ENCODE measurements around the gene MT1G.
"Not testable (repeated sequence)": the region's sequence is repeated elsewhere in the genome, so short reads cannot be mapped to it uniquely, and the experiment has no call there.

MT1G gene

DNA sequence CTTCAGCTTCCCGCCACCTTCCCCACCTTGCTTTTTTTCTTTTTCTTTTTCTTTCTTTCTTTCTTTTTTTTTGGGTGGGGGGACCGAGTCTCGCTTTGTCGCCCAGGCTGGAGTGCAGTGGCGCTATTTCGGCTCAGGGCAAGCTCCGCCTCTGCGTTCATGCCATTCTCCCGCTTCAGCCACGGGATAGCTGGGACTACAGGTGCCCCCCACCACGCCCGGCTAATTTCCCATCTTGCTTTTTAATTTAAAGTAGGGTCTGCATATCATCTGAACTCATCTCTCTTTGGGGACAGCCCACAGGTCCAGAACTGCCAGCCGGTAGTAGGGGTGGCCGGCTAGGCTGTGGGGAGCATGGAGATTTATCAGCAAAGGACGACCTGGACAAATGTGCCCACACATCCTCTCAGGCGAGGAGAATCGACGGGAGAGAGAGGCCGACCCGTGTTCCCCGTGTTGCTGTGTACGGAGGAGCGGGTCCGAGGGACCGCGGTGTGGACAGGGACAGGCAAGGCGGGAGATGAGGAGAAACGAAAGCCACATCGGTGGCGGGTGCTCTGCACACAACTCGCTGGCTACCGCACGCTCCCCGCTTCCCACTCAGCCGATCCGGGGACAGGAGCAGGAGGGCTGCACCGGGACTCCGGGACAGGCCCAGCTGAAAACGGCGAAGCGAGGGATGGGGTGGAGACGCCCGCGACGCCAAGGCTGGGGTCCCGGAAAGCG lies 33.0 kb downstream of the MT1G start:
- FAIRE-seq: no peak

DNA sequence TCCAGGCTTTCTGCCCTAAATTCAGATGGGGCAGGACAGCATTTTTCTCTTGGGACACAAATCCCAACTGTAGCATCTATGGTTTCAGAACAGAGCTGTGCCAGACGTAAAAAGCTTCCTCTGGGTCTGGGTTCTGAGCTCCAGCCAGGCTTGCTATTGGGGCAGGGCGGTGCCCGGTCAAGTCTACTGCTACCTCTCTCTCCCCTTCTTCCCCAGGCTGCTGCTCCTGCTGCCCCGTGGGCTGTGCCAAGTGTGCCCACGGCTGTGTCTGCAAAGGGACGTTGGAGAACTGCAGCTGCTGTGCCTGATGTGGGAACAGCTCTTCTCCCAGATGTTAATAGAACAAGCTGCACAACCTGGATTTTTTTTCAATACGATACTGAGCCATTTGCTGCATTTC lies 34.3 kb downstream of the MT1G start:
- FAIRE-seq: no peak

GRCh38 chr16:56632848-56633365 lies 35.0 kb downstream of the MT1G start:
- FAIRE-seq: no peak

DNA sequence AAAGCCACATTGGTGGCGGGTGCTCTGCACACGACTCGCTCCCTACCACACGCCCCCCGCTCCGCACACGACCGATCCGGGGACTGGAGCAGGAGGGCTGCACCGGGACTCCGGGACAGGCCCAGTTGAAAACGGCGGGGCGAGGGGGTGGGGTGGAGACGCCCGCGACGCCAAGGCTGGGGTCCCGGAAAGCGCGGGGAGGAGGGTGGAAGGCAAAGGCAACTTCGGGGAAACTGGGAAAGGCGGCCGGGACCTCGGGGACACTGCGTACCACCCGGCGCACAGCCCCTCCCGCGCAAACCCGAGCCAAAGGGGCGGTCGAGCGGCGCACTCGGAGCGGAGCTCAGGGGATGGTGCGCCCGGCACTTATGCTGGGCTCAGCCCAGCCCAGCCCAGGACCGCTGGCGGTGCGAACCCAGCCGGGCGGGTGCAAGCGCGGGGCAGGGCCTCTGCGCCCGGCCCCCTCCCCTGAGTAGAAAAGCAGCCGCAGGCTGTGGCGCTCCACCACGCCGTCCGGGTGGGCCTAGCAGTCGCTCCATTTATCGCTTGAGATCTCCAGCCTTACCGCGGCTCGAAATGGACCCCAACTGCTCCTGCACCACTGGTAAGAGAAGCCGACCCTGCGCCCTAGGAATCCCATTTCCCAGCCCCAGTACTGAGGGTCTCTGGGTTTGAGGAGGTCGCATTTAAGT lies 35.6 kb downstream of the MT1G start, which contains the start of gene MT1M:
Gene MT1M (plus strand): TSS at position 504 of the 692 bp plus-strand sequence. CDS start 73 bp downstream, at position 577.
- no peak for FAIRE-seq

DNA sequence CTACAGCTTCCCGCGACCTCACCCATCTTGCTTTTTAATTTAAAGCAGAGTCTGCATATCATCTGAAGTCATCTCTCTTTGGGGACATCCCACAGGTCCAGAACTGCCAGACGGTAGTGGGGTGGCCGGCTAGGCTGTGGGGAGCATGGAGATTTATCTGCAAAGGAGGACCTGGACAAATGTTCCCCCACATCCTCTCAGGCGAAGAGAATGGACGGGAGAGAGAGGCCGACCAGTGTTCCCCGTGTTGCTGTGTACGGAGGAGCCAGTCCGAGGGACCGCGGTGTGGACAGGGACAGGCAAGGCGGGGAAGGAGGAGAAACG lies 36.1 kb downstream of the MT1G start:
- FAIRE-seq: no peak

- no peak for FAIRE-seq
Measured at GRCh38 chr16:56631197-56631596, 36.7 kb downstream of the MT1G start.

GRCh38 chr16:56630134-56630533 lies 37.7 kb downstream of the MT1G start:
- no peak for FAIRE-seq

DNA sequence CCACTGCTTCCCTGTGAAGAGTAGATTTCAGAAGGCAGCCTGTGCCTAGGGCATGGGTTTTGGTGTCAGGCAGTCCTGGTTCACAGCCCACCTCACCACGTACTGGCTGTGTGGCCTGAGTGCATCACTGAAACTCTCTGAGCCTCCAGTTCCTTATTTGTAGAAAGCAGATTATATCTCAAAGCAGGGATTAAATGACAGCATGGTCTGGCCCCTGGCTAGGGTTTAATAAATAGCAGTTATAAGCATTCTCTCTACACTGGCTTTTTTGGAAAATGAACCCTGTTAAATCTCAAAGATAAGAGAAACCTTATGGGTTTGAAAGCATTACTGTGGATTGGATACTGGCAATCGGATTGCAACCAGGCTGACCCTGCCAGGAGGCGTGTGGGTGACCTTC lies 38.3 kb downstream of the MT1G start:
- FAIRE-seq: no peak

DNA sequence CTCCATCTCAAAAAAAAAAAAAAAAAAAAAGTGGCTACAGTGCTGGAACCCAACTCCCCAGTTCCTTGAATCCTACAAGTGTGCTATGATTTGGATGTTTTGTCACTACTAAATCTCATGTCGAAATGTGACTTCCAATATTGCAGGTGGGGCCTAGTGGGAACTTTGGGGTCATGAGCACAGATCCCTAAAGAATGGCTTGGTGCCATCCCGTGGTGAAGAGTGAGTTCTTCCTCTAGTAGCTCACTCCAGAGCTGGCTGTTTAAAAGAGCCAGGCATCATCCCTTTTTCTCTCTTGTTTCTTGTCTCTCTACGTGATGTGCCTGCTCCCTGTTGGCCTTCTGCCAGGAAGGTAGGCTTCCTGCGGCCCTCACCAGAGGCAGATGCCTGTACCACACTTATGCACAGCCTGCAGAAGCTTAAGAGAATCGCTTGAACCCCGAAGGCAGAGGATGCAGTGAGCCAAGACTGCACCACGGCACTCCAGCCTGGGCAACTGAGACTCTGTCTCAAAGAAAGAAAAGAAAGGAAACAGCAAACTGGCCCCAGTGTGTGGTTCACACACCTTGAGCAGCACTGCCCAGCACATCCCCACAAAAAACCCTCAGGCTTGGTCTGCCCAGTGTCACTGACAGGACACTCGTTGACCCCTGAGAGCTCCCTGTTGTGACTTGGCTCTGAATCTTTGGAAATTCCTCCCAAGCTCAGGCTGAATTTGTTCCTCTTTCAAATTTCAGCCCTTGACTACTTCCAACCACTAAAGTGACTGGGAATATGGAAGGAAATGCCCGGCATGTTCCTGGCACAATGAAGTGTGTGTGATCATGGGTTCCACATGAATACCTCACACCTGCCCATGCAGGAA lies 39.1 kb downstream of the MT1G start:
- no peak for FAIRE-seq

DNA sequence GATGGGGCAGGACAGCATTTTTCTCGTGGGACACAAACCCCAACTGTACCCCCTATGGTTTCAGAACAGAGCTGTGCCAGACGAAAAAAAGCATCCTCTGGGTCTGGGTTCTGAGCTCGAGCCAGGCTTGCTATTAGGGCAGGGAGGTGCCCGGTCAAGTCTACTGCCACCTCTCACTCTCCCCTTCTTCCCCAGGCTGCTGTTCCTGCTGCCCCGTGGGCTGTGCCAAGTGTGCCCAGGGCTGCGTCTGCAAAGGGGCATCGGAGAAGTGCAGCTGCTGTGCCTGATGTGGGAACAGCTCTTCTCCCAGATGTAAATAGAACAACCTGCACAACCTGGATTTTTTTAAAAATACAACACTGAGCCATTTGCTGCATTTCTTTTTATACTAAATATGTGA lies 41.2 kb downstream of the MT1G start:
- FAIRE-seq: no peak

DNA sequence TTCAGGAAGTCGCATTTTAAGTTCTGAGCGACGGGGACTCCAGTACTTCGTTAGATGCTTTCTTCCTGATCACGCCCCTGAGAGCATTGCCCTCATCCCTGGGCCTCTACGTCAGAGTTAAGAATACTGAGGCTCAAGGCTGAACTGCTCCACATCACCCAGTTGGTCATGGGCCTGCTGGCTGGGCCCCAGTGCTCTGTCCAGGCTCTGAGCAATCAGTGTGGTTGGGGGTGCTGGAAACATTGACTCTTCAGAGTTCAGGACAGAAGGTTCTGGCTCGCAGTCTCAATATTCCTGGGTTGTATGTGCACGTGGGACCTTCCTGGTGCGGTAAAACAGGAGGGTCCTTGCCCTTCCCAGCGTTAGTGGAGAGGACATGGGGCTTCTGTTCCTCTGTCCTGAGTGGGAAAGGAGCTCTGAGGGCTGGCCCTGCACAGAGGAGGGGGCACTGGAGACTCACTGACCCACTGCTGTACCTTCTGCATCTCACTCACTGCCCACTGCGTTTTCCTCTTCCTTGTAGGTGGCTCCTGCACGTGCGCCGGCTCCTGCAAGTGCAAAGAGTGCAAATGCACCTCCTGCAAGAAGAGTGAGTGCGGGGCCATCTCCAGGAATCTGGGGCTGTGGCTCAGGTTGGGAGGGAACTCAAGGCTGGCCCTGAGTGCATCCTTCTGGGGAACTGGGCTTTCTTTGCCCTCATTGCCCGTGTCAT lies 41.8 kb downstream of the MT1G start:
- no peak for FAIRE-seq

- no peak for FAIRE-seq
Measured at GRCh38 chr16:56625140-56625942, 42.5 kb downstream of the MT1G start, which contains the start of gene MT1E. MT1E (plus strand) TSS chr16:56625781; CDS start chr16:56625852, 71 bp downstream.

- FAIRE-seq: no peak
Measured at GRCh38 chr16:56623637-56624036, 44.2 kb downstream of the MT1G start.

DNA sequence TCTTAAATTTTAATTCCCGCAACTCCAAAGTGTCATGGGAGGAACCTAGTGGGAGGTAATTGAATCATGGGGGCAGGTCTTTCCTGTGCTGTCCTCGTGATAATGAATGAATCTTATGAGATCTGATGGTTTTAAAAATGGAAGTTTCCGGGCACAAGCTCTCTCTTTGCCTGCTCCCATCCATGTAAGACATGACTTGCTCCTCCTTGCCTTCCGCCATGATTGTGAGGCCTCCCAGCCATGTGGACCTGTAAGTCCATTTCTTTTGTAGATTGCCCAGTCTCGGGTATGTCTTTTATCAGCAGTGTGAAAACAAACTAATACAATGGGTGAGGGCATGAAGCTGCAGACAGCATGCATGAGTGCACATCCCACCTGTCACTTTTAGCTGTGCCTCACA lies 44.7 kb downstream of the MT1G start:
- FAIRE-seq: not testable (repeated sequence)

- not testable (repeated sequence) for FAIRE-seq
Measured at GRCh38 chr16:56621665-56622445, 46.0 kb downstream of the MT1G start.

- FAIRE-seq: no peak
Measured at GRCh38 chr16:56620339-56620897, 47.4 kb downstream of the MT1G start.

GRCh38 chr16:56618138-56618537 lies 49.7 kb downstream of the MT1G start:
- no peak for FAIRE-seq

- FAIRE-seq: no peak
Measured at GRCh38 chr16:56617212-56618085, 50.4 kb downstream of the MT1G start.
